Bronchial epithelial cell (primary cell): ENCODE measurements around the gene CADM1. TPM values are rescaled to one million over a fixed set of nuclear protein-coding genes. Genes with fewer than 3 reads are reported as not detected.

Experiments
- DNase-seq: peaks from one replicate; pipeline ENCODE4 v3.0.0-alpha.2; 2010; ENCODE audit warnings: low read depth
- FAIRE-seq: peaks from 2 replicates; lab custom pipeline; 2011; peaks lifted over from hg19 to GRCh38; lab: Jason Lieb, UNC
- H3K27me3 ChIP-seq: 2 replicates; pipeline ENCODE4 v1.5.1; 2011; ENCODE audit warnings: low read length; ENCODE audit not compliant: control insufficient read depth, insufficient read depth
- H3K36me3 ChIP-seq: 2 replicates; pipeline ENCODE4 v1.5.1; 2011; ENCODE audit warnings: low read length; ENCODE audit not compliant: control insufficient read depth, insufficient read depth
- H3K4me3 ChIP-seq: 2 replicates; pipeline ENCODE4 v1.5.1; 2011; ENCODE audit warnings: mild to moderate bottlenecking, low read depth, low read length, control low read depth
- CTCF ChIP-seq: IDR thresholded peaks from 2 replicates; pipeline ENCODE4 v1.5.1; 2011; ENCODE audit warnings: mild to moderate bottlenecking, moderate library complexity, low read length, control low read depth, inconsistent platforms; ENCODE audit not compliant: insufficient read depth, severe bottlenecking
- total RNA-seq: library from RNA; depleted of rRNA; stranded (reverse); fragments of >200 nt; gene quantifications from 2 replicates; pipeline ENCODE4 v1.2.1, GENCODE V29; 2014

The CADM1 gene
- total RNA-seq, 1 donor from 2014 or later, result 1.6 TPM

- FAIRE-seq (no peak), DNase-seq (no peak)
- Histone ChIP-seq H3K4me3 (no peak overlapping the region), H3K36me3 (no peaks in the 10 kb centered on the region), H3K27me3 (peaks cover 2% of the 10 kb centered on the region)
- no peak for TF ChIP-seq CTCF
These were observed 24.0 kb upstream of the CADM1 start for GRCh38 chr11:115528225-115528624.

GRCh38 chr11:115527534-115528125 is 23.4 kb upstream of the CADM1 start:
- TF ChIP-seq CTCF, result no peak
- DNase-seq (peak; percentile 35), FAIRE-seq (no peak)
- Histone ChIP-seq H3K27me3 (peaks cover 2% of the 10 kb centered on the region), H3K4me3 (no peak overlapping the region), H3K36me3 (no peaks in the 10 kb centered on the region)

GRCh38 chr11:115525531-115526006 is 21.4 kb upstream of the CADM1 start:
- DNase-seq (no peak), FAIRE-seq (no peak)
- H3K36me3 ChIP-seq, result no peaks in the 10 kb centered on the region
- TF ChIP-seq CTCF, result no peak
- H3K27me3 ChIP-seq, result no peaks in the 10 kb centered on the region
- H3K4me3 ChIP-seq, result no peak overlapping the region

GRCh38 chr11:115524572-115524971 is 20.4 kb upstream of the CADM1 start:
- FAIRE-seq, result no peak
- Histone ChIP-seq H3K4me3 (no peak overlapping the region), H3K27me3 (no peaks in the 10 kb centered on the region), H3K36me3 (no peaks in the 10 kb centered on the region)
- TF ChIP-seq CTCF, result no peak
- DNase-seq, result no peak

GRCh38 chr11:115523727-115524399 is 19.6 kb upstream of the CADM1 start:
- FAIRE-seq, result no peak
- H3K27me3 ChIP-seq, result no peaks in the 10 kb centered on the region
- DNase-seq, result no peak
- no peak overlapping the region for H3K4me3 ChIP-seq
- no peaks in the 10 kb centered on the region for H3K36me3 ChIP-seq
- TF ChIP-seq CTCF, result no peak
